Activated CD8-positive, alpha-beta T cell treated with anti-CD3 and anti-CD28 coated beads for 36 hours (primary cell): ENCODE results near the gene SYT3. TPM values are rescaled to one million over a fixed set of nuclear protein-coding genes. Genes with fewer than 3 reads are reported as not detected.
"Not testable (repeated sequence)": the region's sequence is repeated elsewhere in the genome, so short reads cannot be mapped to it uniquely, and the experiment has no call there.

ENCODE experiments used
- ATAC-seq: fragments of 200-7000 bp; cut with Tn5 transposase; one replicate; pipeline ENCODE4 v1.10.0; 2021; ENCODE audit warnings: mild to moderate bottlenecking, moderate library complexity
- CTCF ChIA-PET: fragments of 350-600 bp; sonication (Branson Sonifier 250); formaldehyde crosslinking; loops from one replicate; lab custom pipeline; 2021; ENCODE audit warnings: antibody characterized with exemption; lab: Charles Lee
- POLR2A ChIA-PET: fragments of 350-600 bp; sonication (Branson Sonifier 250); formaldehyde crosslinking; loops from one replicate; lab custom pipeline; 2021; ENCODE audit warnings: antibody characterized with exemption; lab: Charles Lee
- DNase-seq: peaks from one replicate; pipeline ENCODE4 v3.0.0-alpha.2; 2020
- H3K27ac Mint-ChIP-seq: one replicate; pipeline ENCODE4 v1.8.0; 2021; ENCODE audit warnings: mild to moderate bottlenecking, mixed read lengths
- H3K27me3 Mint-ChIP-seq: one replicate; pipeline ENCODE4 v1.8.0; 2021; ENCODE audit warnings: mixed read lengths
- H3K36me3 Mint-ChIP-seq: one replicate; pipeline ENCODE4 v1.8.0; 2021; ENCODE audit warnings: low read depth, mixed read lengths
- H3K4me1 Mint-ChIP-seq: one replicate; pipeline ENCODE4 v1.8.0; 2021; ENCODE audit warnings: low read depth, mixed read lengths
- H3K4me3 Mint-ChIP-seq: one replicate; pipeline ENCODE4 v1.8.0; 2021; ENCODE audit warnings: mild to moderate bottlenecking, moderate library complexity, mixed read lengths
- H3K9me3 Mint-ChIP-seq: one replicate; pipeline ENCODE4 v1.8.0; 2021; ENCODE audit warnings: mixed read lengths
- intact Hi-C: fragments of 100-400 bp; cut with micrococcal nuclease; formaldehyde crosslinking; loops from one replicate; pipeline ENCODE4 v1.10.0; 2022
- total RNA-seq, 2 experiments: library from RNA; stranded (reverse); gene quantifications; one replicate each; pipeline ENCODE4 v1.2.3, GENCODE V29; 2021
- TF ChIP-seq, protein P1 (sequence below): fragments of 200-600 bp; IDR thresholded peaks from one replicate; pipeline ENCODE4 v1.8.0; 2022; ENCODE audit warnings: antibody characterized with exemption, mild to moderate bottlenecking

Gene SYT3
- total RNA-seq, 2 experiments from 2014 or later, result not detected

- DNase-seq, result no peak
- no peaks in the 10 kb centered on the region for H3K4me1 Mint-ChIP-seq
- CTCF ChIA-PET, result no interaction called here
Observed at GRCh38 chr19:50580970-50581634, 58.6 kb downstream of the SYT3 start.

GRCh38 chr19:50580240-50580639, 59.4 kb downstream of the SYT3 start:
- intact Hi-C loops, result no loop called here
- peaks cover 8% of the 10 kb centered on the region for H3K27me3 Mint-ChIP-seq
- CTCF ChIA-PET, result interaction anchor here (0.8 kb wide), 1 partner anchor 24 kb away, joined by 3 read pairs; no protein-coding TSS in a partner anchor
- TF ChIP-seq, protein P1, sequence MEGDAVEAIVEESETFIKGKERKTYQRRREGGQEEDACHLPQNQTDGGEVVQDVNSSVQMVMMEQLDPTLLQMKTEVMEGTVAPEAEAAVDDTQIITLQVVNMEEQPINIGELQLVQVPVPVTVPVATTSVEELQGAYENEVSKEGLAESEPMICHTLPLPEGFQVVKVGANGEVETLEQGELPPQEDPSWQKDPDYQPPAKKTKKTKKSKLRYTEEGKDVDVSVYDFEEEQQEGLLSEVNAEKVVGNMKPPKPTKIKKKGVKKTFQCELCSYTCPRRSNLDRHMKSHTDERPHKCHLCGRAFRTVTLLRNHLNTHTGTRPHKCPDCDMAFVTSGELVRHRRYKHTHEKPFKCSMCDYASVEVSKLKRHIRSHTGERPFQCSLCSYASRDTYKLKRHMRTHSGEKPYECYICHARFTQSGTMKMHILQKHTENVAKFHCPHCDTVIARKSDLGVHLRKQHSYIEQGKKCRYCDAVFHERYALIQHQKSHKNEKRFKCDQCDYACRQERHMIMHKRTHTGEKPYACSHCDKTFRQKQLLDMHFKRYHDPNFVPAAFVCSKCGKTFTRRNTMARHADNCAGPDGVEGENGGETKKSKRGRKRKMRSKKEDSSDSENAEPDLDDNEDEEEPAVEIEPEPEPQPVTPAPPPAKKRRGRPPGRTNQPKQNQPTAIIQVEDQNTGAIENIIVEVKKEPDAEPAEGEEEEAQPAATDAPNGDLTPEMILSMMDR, result peak; percentile 17
- no peaks in the 10 kb centered on the region for H3K4me1 Mint-ChIP-seq
- no peak overlapping the region for H3K4me3 Mint-ChIP-seq
- DNase-seq (no peak), ATAC-seq (no peak)
- no peaks in the 10 kb centered on the region for H3K9me3 Mint-ChIP-seq
- no peaks in the 10 kb centered on the region for H3K36me3 Mint-ChIP-seq
- POLR2A ChIA-PET, result interaction anchor here (0.6 kb wide), 1 partner anchor 255 kb away, joined by 3 read pairs; no protein-coding TSS in a partner anchor
- no peak overlapping the region for H3K27ac Mint-ChIP-seq

More at GRCh38 chr19:50580970-50581634, 58.6 kb downstream of the SYT3 start:
- H3K9me3 Mint-ChIP-seq, result no peaks in the 10 kb centered on the region
- no peak for ATAC-seq
- H3K27me3 Mint-ChIP-seq, result peaks cover 8% of the 10 kb centered on the region
- POLR2A ChIA-PET, result interaction anchor here (0.6 kb wide), 1 partner anchor 256 kb away, joined by 3 read pairs; no protein-coding TSS in a partner anchor
- TF ChIP-seq, protein P1, result no peak
- H3K27ac Mint-ChIP-seq, result no peak overlapping the region
- H3K36me3 Mint-ChIP-seq, result no peaks in the 10 kb centered on the region
- intact Hi-C loops, result no loop called here
- no peak overlapping the region for H3K4me3 Mint-ChIP-seq

DNA sequence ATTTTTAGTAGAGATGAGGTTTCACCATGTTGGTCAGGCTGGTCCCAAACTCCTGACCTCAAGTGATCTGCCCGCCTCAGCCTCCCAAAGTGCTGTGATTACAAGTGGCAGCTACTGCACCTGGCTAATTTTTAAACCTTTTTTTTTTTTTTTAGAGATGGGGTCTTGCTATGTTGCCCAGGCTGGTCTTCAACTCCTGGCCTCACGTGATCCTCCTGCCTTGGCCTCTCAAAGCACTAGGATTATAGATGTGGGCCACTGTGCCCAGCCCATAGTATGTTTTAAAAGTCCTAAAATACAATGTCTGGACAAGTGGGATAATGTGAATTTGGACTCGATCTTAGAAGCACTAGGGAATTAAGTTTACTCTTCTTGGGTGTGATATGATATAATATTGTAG, 62.9 kb downstream of the SYT3 start:
- DNase-seq, H3K36me3 Mint-ChIP-seq, intact Hi-C loops, H3K27ac Mint-ChIP-seq, ATAC-seq, H3K4me1 Mint-ChIP-seq, POLR2A ChIA-PET, H3K4me3 Mint-ChIP-seq, H3K9me3 Mint-ChIP-seq: not testable (repeated sequence)
- H3K27me3 Mint-ChIP-seq, result peaks cover 14% of the 10 kb centered on the region
- CTCF ChIA-PET, result interaction anchor here (1.5 to 1.6 kb wide), 2 partner anchors 21 to 39 kb away, joined by 3 to 4 read pairs; no protein-coding TSS in a partner anchor

DNA sequence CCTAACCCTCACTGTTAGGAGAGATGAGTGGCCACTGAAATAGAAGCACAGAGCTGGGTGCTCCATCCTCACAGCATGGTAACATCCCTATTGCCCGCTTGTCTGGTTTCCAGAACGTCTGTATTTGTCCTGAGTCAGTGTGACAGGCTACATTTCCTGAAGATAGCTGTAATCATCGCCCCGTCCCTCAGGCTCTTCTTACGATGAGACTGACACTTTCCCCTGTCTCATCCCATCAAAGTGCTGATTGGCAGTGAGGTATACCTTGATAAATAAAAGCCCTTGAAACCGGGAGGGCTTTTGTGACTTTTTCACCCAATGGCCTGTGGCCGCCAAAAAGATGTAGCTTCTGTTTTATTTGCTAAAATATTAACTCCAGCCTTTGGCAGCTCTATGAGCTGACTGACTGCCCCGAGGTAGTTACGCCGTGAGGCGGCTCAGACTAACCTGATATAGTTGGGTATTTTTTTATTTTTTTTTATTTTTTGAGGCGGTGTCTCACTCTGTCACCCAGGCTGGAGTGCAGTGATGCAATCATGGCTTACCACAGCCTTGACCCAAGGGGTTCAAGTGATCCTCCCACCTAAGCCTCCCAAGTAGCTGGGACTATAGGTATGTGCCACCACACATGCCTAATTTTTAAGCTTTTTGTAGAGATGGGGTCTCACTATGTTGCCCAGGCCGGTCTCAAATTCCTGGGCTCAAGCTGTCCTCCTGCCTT, 65.8 kb downstream of the SYT3 start:
- no peaks in the 10 kb centered on the region for H3K4me1 Mint-ChIP-seq
- H3K9me3 Mint-ChIP-seq, result no peaks in the 10 kb centered on the region
- H3K27me3 Mint-ChIP-seq, result peaks cover 18% of the 10 kb centered on the region
- DNase-seq, result no peak
- TF ChIP-seq, protein P1, result no peak
- CTCF ChIA-PET, result interaction anchor here (0.6 to 0.8 kb wide), 2 partner anchors 18 to 20 kb away, joined by 3 read pairs; no protein-coding TSS in a partner anchor
- H3K36me3 Mint-ChIP-seq, result no peaks in the 10 kb centered on the region
- no peak overlapping the region for H3K4me3 Mint-ChIP-seq
- POLR2A ChIA-PET, result no interaction called here
- intact Hi-C loops, result no loop called here
- ATAC-seq, result no peak
- no peak overlapping the region for H3K27ac Mint-ChIP-seq

Other genes starting within 250 kb of the SYT3 start
- 1 to 10 TPM in 1 of 2 experiments, under 1 TPM in 1; 0.68 to 1.5 TPM for gene SPIB, start 220.9 kb downstream of the SYT3 start, total RNA-seq
- under 1 TPM; 0.11 to 0.59 TPM for gene MYBPC2, start 207.0 kb downstream of the SYT3 start, total RNA-seq
- gene EMC10, start 163.4 kb downstream of the SYT3 start, total RNA-seq, result 10 to 100 TPM; 28.7 to 31.2 TPM
- gene GARIN5A, start 163.0 kb downstream of the SYT3 start, total RNA-seq, result 1 to 10 TPM in 1 of 2 experiments, under 1 TPM in 1; 0.36 to 1.5 TPM
- gene JOSD2, start 128.7 kb downstream of the SYT3 start, total RNA-seq, result 10 to 100 TPM; 21.6 to 22.6 TPM
- not detected for gene ASPDH, start 126.0 kb downstream of the SYT3 start, total RNA-seq
- gene LRRC4B, start 71.4 kb downstream of the SYT3 start, total RNA-seq, result not detected
- 1 to 10 TPM; 1.5 to 3.2 TPM for gene C19orf81, start 9.6 kb upstream of the SYT3 start, total RNA-seq
- under 1 TPM in 1 of 2 experiments, not detected in 1; 0.25 TPM for gene SHANK1, start 79.9 kb upstream of the SYT3 start, total RNA-seq
- 1 to 10 TPM; 2.2 to 2.7 TPM for gene CLEC11A, start 83.5 kb upstream of the SYT3 start, total RNA-seq
- gene GPR32, start 130.6 kb upstream of the SYT3 start, total RNA-seq, result not detected
- gene ACP4, start 150.5 kb upstream of the SYT3 start, total RNA-seq, result not detected
- under 1 TPM; 0.65 to 0.83 TPM for gene KLK1, start 183.9 kb upstream of the SYT3 start, total RNA-seq
- not detected for gene KLK15, start 193.7 kb upstream of the SYT3 start, total RNA-seq
- not detected for gene KLK3, start 215.0 kb upstream of the SYT3 start, total RNA-seq
- under 1 TPM; 0.51 to 0.90 TPM for gene KLK2, start 233.6 kb upstream of the SYT3 start, total RNA-seq